Measurements from ENCODE around the gene LSS. TPM values are rescaled to one million over a fixed set of nuclear protein-coding genes. Genes with fewer than 3 reads are reported as not detected.

LSS gene
- total RNA-seq, 1 experiment from 2014 or later: 59.4 TPM

DNA sequence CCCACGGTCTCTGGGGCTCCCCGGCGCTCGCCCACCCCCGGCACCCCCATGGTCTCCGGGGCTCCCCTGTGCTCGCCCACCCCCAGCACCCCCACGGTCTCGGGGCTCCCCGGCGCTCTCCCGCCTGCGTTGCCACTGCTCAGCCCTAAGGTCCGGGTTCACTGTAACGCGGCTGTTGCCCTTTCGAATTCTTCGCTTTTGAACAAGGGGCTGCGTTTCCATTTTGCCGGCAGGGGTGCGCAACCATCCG lies 68.0 kb downstream of the LSS start:
- in situ Hi-C loops (cut with HindIII; ENCODE audit: low sequenced_read_pairs): no loop called here
- DNase-seq (ENCODE audit: low spot score): no peak

DNA sequence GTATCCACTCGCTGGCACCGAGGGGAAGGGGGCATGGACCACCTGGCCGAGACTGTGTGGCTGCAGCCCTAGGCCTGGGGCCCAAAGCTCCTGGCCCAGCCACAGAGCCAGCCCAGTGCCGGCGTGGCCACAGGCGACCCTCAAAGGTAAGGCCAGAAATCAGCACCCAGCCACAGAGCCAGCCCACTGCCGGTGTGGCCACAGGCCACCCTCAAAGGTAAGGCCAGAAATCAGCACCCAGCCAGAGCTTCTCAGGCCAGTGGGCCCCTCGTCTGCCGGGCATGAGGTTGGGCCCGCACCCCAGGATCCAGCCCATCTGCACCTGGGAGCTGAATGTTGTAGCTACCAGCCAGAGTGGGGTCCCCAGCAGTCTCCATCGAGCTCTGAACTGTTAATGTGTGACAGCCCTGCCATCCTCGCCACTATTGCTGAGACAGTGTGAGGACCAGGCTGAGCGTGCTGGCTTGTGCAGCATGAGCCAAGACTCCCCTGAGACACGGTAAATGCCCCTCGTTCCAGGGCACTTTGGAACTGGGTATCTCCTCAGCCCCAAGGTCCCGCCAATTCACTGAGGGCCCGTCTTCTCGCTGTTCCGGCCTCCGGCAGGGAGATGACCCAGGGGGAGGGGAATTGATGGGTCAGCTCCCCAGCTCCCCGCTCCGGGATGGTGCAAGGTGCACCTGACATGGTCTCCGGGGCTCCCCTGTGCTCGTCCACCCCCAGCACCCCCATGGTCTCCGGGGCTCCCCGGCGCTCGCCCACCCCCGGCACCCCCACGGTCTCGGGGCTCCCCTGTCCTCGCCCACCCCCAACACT lies 68.5 kb downstream of the LSS start:
- in situ Hi-C loops (cut with HindIII; ENCODE audit: low sequenced_read_pairs): no loop called here
- DNase-seq (ENCODE audit: low spot score): no peak

DNA sequence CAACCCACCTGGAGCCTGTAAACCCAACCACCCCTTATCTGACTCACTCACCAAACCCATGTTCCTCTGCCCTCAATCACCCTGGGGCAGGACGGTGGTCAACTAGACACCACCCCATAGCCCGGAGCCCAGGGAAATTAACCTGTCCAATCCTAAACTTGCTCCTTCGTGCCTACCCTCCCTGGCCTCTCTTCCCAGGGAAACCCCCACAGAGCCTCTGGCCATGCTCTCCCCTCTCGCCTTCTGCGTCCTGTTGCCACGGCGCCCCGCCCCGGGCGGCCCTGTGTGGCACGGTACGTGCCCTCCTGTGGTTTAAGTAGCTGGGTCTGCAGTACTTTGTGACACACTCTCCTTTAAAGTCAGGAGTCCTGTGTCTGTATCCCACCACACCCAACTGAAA lies 69.2 kb downstream of the LSS start:
- in situ Hi-C loops (cut with HindIII; ENCODE audit: low sequenced_read_pairs): no loop called here
- DNase-seq (ENCODE audit: low spot score): no peak

DNA sequence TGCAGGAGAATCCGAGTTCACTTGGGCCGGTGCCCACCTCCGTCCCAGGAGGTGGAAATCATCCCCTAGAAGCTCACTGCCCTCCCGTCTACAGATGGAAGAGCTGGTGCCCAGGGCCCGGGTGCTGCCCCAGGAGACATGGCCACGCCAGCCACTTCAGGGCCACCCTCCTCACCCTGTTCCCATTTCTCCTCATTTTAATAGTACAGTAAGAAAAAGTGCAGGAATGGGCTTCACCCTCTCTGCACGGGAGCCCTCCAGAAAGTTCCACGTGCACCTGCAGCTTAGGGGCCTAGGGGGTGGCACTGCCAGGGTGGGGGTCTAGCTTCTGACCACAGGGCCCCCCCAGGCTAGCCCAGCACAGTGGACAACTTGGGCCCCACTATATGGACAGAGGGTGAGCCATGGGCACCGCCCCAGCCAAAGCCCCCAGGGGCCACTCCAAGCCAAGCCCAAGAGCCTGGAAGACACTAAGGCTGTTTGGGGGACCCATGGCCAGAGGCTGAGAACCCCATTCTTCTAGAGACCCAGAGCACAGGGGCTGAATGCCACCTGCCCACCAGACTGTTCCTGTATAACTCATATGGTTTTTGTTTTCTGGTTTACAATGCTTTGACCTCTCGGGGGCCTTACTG lies 69.8 kb downstream of the LSS start:
- no peak for DNase-seq (ENCODE audit: low spot score)
- in situ Hi-C loops (cut with HindIII; ENCODE audit: low sequenced_read_pairs): no loop called here

DNA sequence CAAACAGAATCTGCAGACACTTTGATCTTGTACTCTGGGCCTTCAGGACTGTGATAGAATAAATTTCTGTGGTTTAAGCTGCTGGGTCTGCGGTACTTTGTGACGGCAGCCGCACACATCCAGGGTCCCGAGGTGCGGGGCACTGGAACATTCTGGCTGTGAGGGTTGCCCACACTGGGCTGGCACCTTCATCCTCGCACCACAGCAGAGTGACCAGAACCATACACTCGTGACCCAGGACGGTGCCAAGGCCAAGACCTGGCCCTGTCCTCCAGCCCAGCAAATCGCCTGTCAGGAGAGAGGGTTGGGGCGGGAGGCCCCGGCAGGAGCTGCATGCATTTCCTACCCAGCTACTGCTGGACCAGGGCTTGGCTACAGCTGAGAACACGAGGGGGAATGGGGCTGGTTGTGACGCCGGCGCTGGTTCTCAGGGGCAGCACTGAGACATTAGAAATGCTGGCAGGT lies 70.6 kb downstream of the LSS start:
- DNase-seq (ENCODE audit: low spot score): no peak
- in situ Hi-C loops (cut with HindIII; ENCODE audit: low sequenced_read_pairs): no loop called here

DNA sequence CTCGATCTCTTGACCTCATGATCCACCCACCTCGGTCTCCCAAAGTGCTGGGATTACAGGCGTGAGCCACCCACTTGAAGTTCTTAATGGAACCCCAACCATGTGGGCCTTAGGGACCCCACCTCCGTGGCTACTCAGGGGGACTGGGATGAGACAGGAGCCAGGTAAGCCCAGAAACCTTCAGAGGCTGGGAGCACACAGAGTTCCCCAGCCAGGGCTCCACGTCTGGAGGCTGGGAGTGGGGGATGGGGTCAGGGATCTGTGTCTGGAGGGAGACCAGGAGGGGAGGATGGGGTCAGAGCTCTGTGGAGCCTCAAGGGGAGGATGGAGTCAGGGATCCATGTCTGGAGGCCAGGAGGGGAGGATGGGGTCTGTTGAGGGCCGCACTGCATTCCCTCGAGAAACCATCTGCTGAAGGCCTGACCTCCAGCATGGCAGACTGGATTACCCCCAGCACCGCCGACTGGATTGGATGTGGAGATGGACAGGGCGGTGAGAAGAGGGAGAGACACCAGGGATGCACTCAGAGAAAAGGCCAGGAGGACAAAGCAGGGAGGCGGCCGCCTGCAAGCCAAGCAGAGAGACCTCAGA lies 71.1 kb downstream of the LSS start:
- in situ Hi-C loops (cut with HindIII; ENCODE audit: low sequenced_read_pairs): no loop called here
- DNase-seq (ENCODE audit: low spot score): no peak

DNA sequence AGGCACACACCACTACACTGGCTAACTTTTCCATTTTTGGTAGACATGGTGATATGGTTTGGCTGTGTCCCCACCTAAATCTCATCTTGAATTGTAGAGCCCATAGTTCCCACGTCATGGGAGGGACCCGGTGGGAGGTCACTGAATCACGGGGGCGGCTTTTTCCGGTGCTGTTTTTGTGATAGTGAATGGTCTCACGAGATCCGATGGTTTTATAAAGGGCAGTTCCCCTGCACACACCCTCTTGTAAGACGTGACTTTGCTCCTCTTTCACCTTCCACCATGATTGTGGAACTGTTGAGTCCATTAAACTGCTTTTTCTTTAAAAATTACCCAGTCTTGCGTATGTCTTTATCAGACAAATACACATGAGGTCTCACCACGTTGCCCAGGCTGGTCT lies 71.9 kb downstream of the LSS start:
- DNase-seq (ENCODE audit: low spot score): no peak
- in situ Hi-C loops (cut with HindIII; ENCODE audit: low sequenced_read_pairs): no loop called here

DNA sequence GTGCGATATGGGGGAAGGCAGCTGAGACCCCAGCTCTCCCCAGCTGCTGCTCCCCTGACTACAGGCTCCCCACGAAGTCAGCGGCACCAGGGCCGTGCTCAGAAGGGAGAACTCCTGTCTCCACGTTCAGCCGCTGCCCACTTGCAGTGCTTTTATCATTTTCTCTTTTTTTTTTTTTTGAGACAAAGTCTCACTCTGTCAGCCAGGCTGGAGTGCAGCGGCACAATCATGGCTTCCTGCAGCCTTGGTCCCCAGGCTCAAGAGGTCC lies 72.3 kb downstream of the LSS start:
- no peak for DNase-seq (ENCODE audit: low spot score)
- in situ Hi-C loops (cut with HindIII; ENCODE audit: low sequenced_read_pairs): no loop called here

DNA sequence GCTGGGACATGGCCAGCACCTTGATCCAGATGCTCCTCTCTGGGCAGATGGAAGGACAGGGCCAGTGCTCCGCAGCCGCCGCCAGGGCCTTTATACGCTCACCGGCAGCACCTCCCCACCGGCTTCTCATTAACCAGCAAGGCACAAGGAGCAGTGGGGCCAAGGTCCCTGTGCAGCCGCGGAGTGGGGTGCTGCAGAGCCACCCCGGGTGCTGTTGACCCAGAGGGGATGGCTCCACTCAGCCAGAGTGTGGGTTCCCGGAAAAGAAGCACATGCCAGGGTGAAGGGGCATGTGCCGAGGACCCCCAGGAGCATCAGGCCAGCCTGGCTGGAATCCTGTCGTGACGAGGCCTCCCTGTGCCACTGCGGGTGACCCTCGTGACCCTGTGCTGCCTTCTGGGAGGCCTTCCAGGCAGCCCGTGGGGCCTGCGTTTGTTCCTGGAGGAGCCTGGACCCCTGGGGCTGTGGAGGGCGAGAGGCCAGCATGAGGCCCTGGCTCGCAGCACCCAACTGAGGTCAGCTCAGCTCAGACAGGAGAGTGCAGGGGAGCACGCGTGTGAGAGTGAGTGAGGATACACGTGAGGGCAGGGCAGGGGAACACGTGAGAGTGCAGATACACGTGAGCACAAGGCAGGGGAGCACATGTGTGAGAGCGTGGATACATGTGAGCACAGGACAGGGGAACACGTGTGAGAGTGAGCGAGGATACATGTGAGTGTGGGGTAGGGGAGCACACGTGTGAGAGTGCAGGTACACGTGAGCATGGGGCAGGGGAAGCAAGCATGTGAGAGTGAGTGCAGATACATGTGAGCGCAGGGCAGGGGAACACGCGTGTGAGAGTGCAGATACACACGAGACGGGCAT lies 72.8 kb downstream of the LSS start, which contains the start of gene FTCD:
Gene FTCD (minus strand): TSS at position 66 of the 864 bp plus-strand sequence. CDS start 56 bp downstream, at position 10.
- in situ Hi-C loops (cut with HindIII; ENCODE audit: low sequenced_read_pairs): no loop called here
- no peak for DNase-seq (ENCODE audit: low spot score)

DNA sequence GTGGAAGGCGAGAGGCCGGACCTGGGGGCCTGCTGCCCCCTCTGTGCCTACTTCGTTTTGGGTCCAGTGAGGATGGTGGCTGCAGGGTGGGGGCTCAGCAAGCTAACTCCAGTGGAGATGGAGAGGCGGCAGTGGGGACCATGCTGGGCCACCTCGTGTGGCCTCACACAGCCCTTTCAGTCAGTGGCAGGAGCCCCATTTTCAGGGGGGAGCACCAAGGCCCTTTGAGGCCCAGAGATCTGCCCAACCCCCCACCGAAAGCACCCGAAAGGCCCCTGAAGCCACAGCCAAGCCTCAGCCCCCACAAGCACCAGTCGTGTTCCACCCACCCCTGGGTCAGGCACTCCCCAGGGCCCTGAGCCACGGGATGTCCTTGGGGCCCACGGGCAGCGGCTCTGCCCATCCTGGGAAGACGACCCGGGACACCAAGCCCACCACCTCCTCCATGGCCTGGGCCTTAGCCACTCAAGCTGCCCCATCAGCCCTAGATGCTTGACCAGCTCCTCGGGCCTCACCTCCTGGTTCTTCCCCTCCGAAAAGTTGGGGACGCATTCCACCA lies 73.5 kb downstream of the LSS start:
- in situ Hi-C loops (cut with HindIII; ENCODE audit: low sequenced_read_pairs): no loop called here
- no peak for DNase-seq (ENCODE audit: low spot score)

DNA sequence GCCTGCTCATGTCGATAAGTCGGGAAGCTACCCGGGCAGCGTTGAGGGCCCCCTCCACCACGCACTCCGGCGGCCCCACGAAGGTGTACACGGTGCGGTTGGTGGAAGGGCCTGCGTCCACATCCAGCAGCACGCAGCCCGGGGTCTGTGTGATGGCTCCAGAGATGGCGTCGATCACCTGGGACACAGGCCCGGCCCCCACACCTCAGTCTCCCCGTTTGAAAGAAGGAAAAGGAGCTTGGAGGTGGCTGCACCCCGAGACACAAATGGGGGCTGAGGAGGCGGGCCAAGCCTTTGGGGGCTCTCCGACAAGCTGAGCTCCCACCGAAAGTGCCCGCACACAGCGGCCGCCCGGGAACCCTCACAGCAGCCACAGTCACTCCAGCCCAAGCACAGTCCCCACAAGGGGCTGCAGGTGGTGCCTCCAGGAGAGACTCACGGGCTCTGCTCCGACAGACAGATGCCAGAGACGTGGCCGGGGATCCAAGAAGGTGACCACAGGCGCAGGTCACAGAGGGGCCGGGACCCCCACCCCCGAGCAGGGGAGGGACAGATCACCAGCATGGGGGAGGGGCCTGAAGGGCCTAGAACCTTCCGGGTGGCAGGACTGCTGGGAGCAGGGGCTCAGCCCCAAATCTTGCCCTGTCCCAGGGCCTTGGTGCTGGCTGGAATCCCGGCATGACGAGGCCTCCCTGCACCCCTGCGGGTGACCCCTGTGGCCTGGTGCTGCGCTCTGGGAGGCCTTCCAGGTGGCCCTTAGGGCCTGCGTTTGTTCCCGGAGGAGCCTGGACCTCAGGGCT lies 74.2 kb downstream of the LSS start:
- no peak for DNase-seq (ENCODE audit: low spot score)
- in situ Hi-C loops (cut with HindIII; ENCODE audit: low sequenced_read_pairs): no loop called here

DNA sequence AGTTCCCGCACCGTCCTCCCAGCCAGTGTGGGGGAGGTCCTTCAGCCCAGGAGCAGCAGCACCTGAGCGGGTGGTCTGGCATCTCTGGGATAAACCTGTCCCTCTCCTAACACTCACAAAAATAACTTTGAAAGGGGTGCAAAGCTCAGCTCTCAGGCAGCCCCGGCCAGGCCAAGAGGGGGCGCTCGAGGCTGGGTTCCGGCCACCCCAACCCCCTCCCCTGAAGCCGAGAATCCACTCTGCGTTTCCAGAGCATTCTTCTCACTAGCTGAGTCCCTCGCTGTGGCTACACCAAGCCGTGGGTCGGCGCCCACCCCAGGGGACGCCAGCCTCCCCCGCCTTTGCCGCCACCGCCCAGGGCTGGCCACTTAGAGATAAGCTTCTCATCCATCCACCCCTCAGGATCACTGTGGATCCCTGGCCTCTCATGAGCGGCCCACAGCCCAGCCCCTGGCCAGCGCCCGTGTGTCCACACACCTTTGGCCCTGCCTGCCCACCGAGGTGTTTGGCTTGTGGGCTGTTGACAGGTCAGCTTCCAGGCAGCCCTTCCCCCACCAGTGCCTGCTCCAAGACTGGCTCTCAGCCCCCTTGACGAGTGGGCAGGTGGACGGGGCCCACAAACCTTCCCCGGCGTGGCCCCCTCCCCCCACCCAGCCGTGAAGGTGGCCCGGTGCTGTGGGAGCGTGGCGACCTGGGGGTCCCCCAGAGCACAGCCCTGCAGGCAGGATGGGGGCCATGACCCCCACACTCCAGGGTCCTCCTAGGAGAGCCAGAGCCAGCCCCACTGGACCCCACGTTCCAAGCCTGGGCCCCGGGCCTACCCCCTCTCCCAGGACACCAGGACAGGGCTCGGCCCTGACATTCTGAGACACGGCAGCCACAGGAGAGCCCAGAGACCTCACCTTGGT lies 75.1 kb downstream of the LSS start:
- DNase-seq (ENCODE audit: low spot score): peak; percentile 19
- in situ Hi-C loops (cut with HindIII; ENCODE audit: low sequenced_read_pairs): no loop called here

DNA sequence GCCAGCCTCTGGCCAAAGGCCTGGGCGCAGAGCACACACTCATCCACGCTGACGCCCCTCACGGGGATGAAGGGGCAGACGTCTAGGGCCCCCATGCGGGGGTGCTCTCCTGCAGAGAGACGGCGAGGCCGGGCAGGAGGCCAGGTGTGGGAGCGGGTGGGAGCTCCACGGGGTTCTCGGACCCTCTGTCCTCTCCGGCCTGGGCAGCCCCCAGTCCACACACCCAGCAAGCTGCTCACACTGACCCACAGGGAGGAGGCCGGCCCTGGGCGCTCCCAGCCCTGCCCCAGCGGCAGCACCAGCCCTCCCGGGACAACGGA lies 75.7 kb downstream of the LSS start:
- DNase-seq (ENCODE audit: low spot score): no peak
- in situ Hi-C loops (cut with HindIII; ENCODE audit: low sequenced_read_pairs): no loop called here

DNA sequence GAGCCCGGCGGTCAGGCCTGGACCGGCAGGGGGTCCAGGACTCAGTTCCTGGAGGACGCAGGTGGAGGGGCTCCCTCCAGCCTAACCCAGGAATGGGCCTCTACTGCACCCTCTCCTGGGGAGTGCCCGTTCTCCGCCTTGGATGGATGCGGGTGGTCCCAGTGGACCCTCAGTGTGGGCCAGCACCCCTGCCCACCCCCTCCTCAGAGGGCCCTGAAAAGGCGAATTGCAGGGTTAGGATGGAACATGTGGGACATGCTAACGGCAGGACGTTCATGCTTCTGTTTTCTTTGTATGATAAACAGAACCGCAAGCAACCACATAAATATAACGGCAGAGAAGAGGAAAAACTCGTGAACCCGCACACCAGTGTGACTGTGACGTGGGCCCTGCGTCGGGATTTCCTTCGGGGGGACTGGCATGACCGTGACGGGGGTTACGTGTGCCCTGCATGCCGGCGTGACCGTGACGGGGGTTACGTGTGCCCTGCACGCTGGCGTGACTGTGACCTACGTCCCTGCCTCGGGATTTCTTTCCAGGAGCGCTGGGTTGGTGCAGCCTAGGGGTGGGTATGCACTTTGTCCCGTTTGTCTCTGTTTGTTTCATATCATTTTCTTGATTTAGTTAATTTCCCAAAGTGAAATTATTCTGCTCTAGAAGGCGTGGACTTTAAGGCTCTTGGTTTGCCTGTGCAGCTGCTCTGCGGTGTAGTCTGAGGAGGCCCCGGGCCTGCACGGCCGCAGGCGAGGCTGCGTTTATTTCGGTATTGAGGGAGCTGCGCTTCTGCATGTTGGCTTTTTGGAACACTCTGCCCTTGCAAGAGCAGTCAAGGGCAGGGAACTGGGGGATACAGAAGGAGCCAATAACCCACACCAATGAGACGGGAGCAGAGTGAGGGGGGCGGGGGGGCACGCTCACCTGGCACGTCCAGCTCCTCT lies 76.3 kb downstream of the LSS start:
- in situ Hi-C loops (cut with HindIII; ENCODE audit: low sequenced_read_pairs): no loop called here
- no peak for DNase-seq (ENCODE audit: low spot score)

DNA sequence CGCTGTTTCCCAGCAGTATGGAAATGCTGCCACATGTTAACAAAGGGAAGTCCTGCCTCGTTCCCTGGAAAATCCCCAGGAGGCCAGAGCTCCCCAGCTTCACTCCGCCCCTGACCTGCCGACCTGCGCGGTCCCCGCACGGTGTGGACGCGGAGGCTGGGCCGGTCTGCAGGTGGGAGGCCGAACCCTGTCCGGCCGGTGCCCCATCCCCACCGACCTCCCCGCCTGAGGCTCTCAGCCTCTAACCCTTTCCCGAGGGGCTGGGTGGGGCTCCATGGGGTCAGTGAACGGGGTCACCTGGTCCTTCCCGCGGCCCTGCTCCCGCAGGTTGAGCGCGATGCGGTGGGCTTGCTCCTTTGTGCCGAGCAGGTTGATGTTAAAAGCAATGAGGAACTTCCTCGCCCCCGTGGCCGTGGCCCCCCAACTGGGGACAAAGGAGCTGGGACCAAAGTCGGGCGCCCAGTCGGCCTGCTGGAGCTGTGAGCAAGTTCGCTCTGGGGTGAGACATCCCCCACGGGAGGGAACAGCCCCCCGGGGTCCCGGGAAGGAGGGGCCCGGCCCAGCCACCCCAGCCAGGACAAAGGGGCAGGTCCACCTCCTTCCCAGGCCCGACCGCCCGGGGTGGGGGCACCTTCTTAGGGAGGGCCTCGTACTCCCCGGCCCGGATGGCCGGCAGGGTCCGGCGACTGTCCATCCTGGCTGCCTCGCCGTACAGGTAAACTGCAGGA lies 77.1 kb downstream of the LSS start:
- no peak for DNase-seq (ENCODE audit: low spot score)
- in situ Hi-C loops (cut with HindIII; ENCODE audit: low sequenced_read_pairs): no loop called here

DNA sequence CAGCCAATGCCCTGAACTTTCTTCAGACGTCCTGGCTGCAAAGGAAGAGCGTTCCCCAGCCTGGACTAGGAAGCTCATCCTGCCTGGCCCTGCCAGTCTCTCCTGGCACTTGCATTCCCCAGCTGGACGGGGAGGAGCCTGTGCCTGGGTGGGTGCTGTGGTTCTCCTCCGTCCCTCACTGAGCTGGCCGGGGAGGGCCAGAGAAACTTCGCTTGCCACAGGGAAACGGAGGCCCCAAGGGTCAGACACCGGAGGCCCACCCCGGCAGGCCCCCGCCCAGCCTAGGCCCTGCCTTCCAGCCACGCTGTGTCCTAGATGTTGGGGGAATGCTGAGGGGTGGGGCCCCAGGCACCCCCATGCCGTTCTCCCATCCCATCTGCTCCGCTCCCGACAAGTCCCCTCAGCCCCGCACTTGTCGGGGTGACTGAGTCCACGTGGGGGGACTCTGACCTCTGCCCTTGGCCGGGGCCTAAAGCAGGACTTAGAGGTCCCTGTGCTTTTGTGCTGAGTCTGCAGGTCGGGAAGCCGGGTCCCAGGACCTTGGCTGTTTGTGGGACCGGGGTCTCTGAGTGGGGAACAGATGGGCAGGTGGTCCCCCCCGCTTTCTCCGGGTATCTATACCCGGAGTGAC lies 78.0 kb downstream of the LSS start:
- DNase-seq (ENCODE audit: low spot score): no peak
- in situ Hi-C loops (cut with HindIII; ENCODE audit: low sequenced_read_pairs): no loop called here
